Muscle layer of colon (tissue), 2 donors: ENCODE results near the gene VTCN1.
"Not testable (repeated sequence)": the region's sequence is repeated elsewhere in the genome, so short reads cannot be mapped to it uniquely, and the experiment has no call there.

Experiments
- H3K27ac ChIP-seq: one replicate; pipeline ENCODE4 v1.7.0; 2013; ENCODE audit warnings: low read depth, mild to moderate bottlenecking, low read length, moderate library complexity
- H3K27me3 ChIP-seq, 2 donors: one replicate each; pipeline ENCODE4 v1.7.0; 2013; ENCODE audit warnings: low read length in 2 of 2, mild to moderate bottlenecking in 2 of 2; ENCODE audit not compliant: insufficient read depth in 2 of 2, control insufficient read depth in 1 of 2
- H3K36me3 ChIP-seq: one replicate; pipeline ENCODE4 v1.7.0; 2013; ENCODE audit warnings: mild to moderate bottlenecking, low read length; ENCODE audit not compliant: insufficient read depth
- H3K4me1 ChIP-seq: one replicate; pipeline ENCODE4 v1.7.0; 2013; ENCODE audit warnings: mild to moderate bottlenecking, low read length; ENCODE audit not compliant: insufficient read depth
- H3K4me3 ChIP-seq, 2 donors: one replicate each; pipeline ENCODE4 v1.7.0; 2013; ENCODE audit warnings: low read length in 2 of 2, low read depth in 1 of 2, mild to moderate bottlenecking in 1 of 2, moderate library complexity in 1 of 2
- H3K9ac ChIP-seq: one replicate; pipeline ENCODE4 v1.7.0; 2013; ENCODE audit warnings: low read length
- H3K9me3 ChIP-seq: one replicate; pipeline ENCODE4 v1.7.0; 2013; ENCODE audit warnings: mild to moderate bottlenecking, low read length
- donor health status: abdominal sarcoma.
- donor health status: Adenocarcinoma of cecum.

VTCN1 gene

GRCh38 chr1:117121589-117122329, 89.0 kb downstream of the VTCN1 start, which contains the start of gene TRIM45:
Gene TRIM45 (minus strand): TSS chr1:117121749. CDS start chr1:117121201, 548 bp downstream.
- H3K9me3 ChIP-seq = no peaks in the 10 kb centered on the region
- peak within 1 kb of the TSS; percentile 72 for H3K9ac ChIP-seq
- peaks cover 11% of the 10 kb centered on the region for H3K4me1 ChIP-seq
- H3K4me3 ChIP-seq = peak within 1 kb of the TSS; percentile 51 to 77
- H3K36me3 ChIP-seq = no peaks in the 10 kb centered on the region
- H3K27ac ChIP-seq = peak within 1 kb of the TSS; percentile 77
- H3K27me3 ChIP-seq = no peaks in the 10 kb centered on the region

GRCh38 chr1:117120774-117121588, 89.7 kb downstream of the VTCN1 start:
- Histone ChIP-seq H3K9me3 (no peaks in the 10 kb centered on the region), H3K9ac (peak overlapping the region; percentile 32), H3K4me1 (peaks cover 11% of the 10 kb centered on the region), H3K27ac (peak overlapping the region; percentile 77), H3K4me3 (peak overlapping the region; percentile 51 to 77), H3K36me3 (no peaks in the 10 kb centered on the region), H3K27me3 (no peaks in the 10 kb centered on the region)

- not testable (repeated sequence) for H3K9me3 ChIP-seq, H3K27ac ChIP-seq
- H3K4me1 ChIP-seq = peaks cover 11% of the 10 kb centered on the region
These were observed 91.6 kb downstream of the VTCN1 start for GRCh38 chr1:117119144-117119543.

GRCh38 chr1:117118137-117118536, 92.6 kb downstream of the VTCN1 start:
- H3K27me3 ChIP-seq = no peaks in the 10 kb centered on the region
- H3K4me3 ChIP-seq = no peak overlapping the region
- H3K36me3 ChIP-seq = peaks cover 18% of the 10 kb centered on the region
- H3K9me3 ChIP-seq = no peaks in the 10 kb centered on the region
- no peak overlapping the region for H3K9ac ChIP-seq
- H3K27ac ChIP-seq = no peak overlapping the region
- peaks cover 11% of the 10 kb centered on the region for H3K4me1 ChIP-seq

More at GRCh38 chr1:117119144-117119543, 91.6 kb downstream of the VTCN1 start:
- not testable (repeated sequence) for H3K4me3 ChIP-seq, H3K36me3 ChIP-seq, H3K27me3 ChIP-seq, H3K9ac ChIP-seq

GRCh38 chr1:117117697-117118096, 93.0 kb downstream of the VTCN1 start:
- Histone ChIP-seq H3K9me3 (no peaks in the 10 kb centered on the region), H3K36me3 (peaks cover 22% of the 10 kb centered on the region), H3K4me1 (peaks cover 11% of the 10 kb centered on the region), H3K27me3 (no peaks in the 10 kb centered on the region), H3K4me3 (no peak overlapping the region), H3K27ac (no peak overlapping the region), H3K9ac (no peak overlapping the region)

GRCh38 chr1:117116784-117117130, 94.0 kb downstream of the VTCN1 start:
- no peak overlapping the region for H3K27ac ChIP-seq
- H3K4me1 ChIP-seq = peaks cover 6% of the 10 kb centered on the region
- no peak overlapping the region for H3K4me3 ChIP-seq
- no peaks in the 10 kb centered on the region for H3K9me3 ChIP-seq
- H3K9ac ChIP-seq = no peak overlapping the region
- peaks cover 30% of the 10 kb centered on the region for H3K36me3 ChIP-seq
- no peaks in the 10 kb centered on the region for H3K27me3 ChIP-seq

- Histone ChIP-seq H3K36me3 (peaks cover 32% of the 10 kb centered on the region), H3K9me3 (no peaks in the 10 kb centered on the region)
These were observed 94.5 kb downstream of the VTCN1 start for GRCh38 chr1:117116090-117116783.

GRCh38 chr1:117114877-117115276, 95.8 kb downstream of the VTCN1 start:
- no peaks in the 10 kb centered on the region for H3K9me3 ChIP-seq
- peaks cover 36% of the 10 kb centered on the region for H3K36me3 ChIP-seq
- H3K27ac ChIP-seq = no peak overlapping the region
- H3K27me3 ChIP-seq = no peaks in the 10 kb centered on the region
- H3K9ac ChIP-seq = no peak overlapping the region
- H3K4me3 ChIP-seq = no peak overlapping the region
- no peaks in the 10 kb centered on the region for H3K4me1 ChIP-seq

More at GRCh38 chr1:117116090-117116783, 94.5 kb downstream of the VTCN1 start:
- H3K9ac ChIP-seq = no peak overlapping the region
- H3K4me3 ChIP-seq = no peak overlapping the region
- no peak overlapping the region for H3K27ac ChIP-seq
- H3K27me3 ChIP-seq = no peaks in the 10 kb centered on the region
- peaks cover 6% of the 10 kb centered on the region for H3K4me1 ChIP-seq

GRCh38 chr1:117113199-117113598, 97.5 kb downstream of the VTCN1 start:
- Histone ChIP-seq H3K27ac (no peak overlapping the region), H3K27me3 (no peaks in the 10 kb centered on the region), H3K9ac (no peak overlapping the region), H3K9me3 (no peaks in the 10 kb centered on the region), H3K36me3 (peaks cover 43% of the 10 kb centered on the region), H3K4me3 (no peak overlapping the region), H3K4me1 (no peaks in the 10 kb centered on the region)

- Histone ChIP-seq H3K9me3 (no peaks in the 10 kb centered on the region), H3K4me3 (no peak overlapping the region), H3K27ac (no peak overlapping the region), H3K36me3 (peaks cover 43% of the 10 kb centered on the region), H3K27me3 (no peaks in the 10 kb centered on the region), H3K4me1 (no peaks in the 10 kb centered on the region), H3K9ac (no peak overlapping the region)
These were observed 98.5 kb downstream of the VTCN1 start for GRCh38 chr1:117112047-117112717.

- no peak overlapping the region for H3K27ac ChIP-seq
- H3K36me3 ChIP-seq = peaks cover 43% of the 10 kb centered on the region
- no peaks in the 10 kb centered on the region for H3K4me1 ChIP-seq
- H3K4me3 ChIP-seq = no peak overlapping the region
- H3K27me3 ChIP-seq = no peaks in the 10 kb centered on the region
- no peak overlapping the region for H3K9ac ChIP-seq
- H3K9me3 ChIP-seq = no peaks in the 10 kb centered on the region
These were observed 100.0 kb downstream of the VTCN1 start for GRCh38 chr1:117110774-117111173.
